Chondrocyte (in vitro differentiated cells): ENCODE data around the gene NOTCH1. TPM values are rescaled to one million over a fixed set of nuclear protein-coding genes. Genes with fewer than 3 reads are reported as not detected.
A peak's percentile ranks its signal among the peaks of the same experiment; 100 is the strongest.

Experiments used
- DNase-seq: peaks from one replicate; pipeline ENCODE4 v3.0.0; 2021; ENCODE audit warnings: mixed read lengths, low spot score
- H3K27ac Mint-ChIP-seq: one replicate; pipeline ENCODE4 v1.8.0; 2021; ENCODE audit warnings: mild to moderate bottlenecking, moderate library complexity, mixed read lengths; ENCODE audit not compliant: unreplicated experiment
- H3K27me3 Mint-ChIP-seq: 2 replicates; pipeline ENCODE4 v1.8.0; 2021; ENCODE audit warnings: low read depth, mixed read lengths
- H3K36me3 Mint-ChIP-seq: 2 replicates; pipeline ENCODE4 v1.8.0; 2021; ENCODE audit warnings: low read depth, mixed read lengths
- H3K4me1 Mint-ChIP-seq: 2 replicates; pipeline ENCODE4 v1.8.0; 2021; ENCODE audit warnings: low read depth, mild to moderate bottlenecking, mixed read lengths
- H3K4me3 Mint-ChIP-seq: one replicate; pipeline ENCODE4 v1.8.0; 2021; ENCODE audit warnings: mild to moderate bottlenecking, moderate library complexity, mixed read lengths; ENCODE audit not compliant: unreplicated experiment
- H3K9me3 Mint-ChIP-seq: 2 replicates; pipeline ENCODE4 v1.8.0; 2021; ENCODE audit warnings: low read depth, mixed read lengths
- CTCF ChIP-seq: fragments of 200-600 bp; sonication (generic); IDR thresholded peaks from 2 replicates; pipeline ENCODE4 v1.5.0; 2021; ENCODE audit warnings: antibody characterized with exemption, mild to moderate bottlenecking, moderate library complexity
- total RNA-seq: library from RNA; stranded (reverse); gene quantifications from 3 replicates; pipeline ENCODE4 v1.2.1, GENCODE V29; 2021

Gene NOTCH1
- total RNA-seq, 1 donor from 2014 or later: 28.7 TPM

DNA sequence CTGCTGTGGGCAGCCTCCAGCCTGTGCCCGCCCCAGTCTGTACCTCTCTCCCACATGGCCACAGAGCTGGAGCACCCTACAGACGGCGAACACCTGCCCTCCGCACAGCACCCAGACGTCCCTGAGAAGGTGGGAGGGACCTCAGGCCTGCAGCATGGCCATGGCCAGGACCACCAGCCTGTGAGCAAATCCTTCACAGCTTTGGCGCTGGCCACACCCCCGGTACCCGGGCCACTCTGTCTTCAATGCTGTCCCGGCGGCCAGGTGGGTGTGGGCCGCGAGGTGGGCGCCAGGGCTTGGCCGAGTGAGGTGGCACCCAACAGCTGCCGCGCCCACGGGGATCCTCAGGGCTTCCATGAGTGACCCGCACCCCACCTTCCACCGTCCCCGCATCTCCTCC, 18.7 kb downstream of the NOTCH1 start:
- no peak overlapping the region for H3K4me3 Mint-ChIP-seq
- no peaks in the 10 kb centered on the region for H3K9me3 Mint-ChIP-seq
- TF ChIP-seq CTCF: no peak
- no peak overlapping the region for H3K27ac Mint-ChIP-seq
- peaks cover 18% of the 10 kb centered on the region for H3K4me1 Mint-ChIP-seq
- H3K36me3 Mint-ChIP-seq: no peaks in the 10 kb centered on the region
- no peaks in the 10 kb centered on the region for H3K27me3 Mint-ChIP-seq
- DNase-seq: no peak

- TF ChIP-seq CTCF: no peak
- Mint-ChIP-seq H3K27ac (no peak overlapping the region), H3K36me3 (no peaks in the 10 kb centered on the region)
These were observed 19.2 kb downstream of the NOTCH1 start for GRCh38 chr9:136526625-136527066.

GRCh38 chr9:136525841-136526499, 19.9 kb downstream of the NOTCH1 start:
- H3K27ac Mint-ChIP-seq: peak overlapping the region; percentile 54
- peaks cover 18% of the 10 kb centered on the region for H3K4me1 Mint-ChIP-seq
- H3K9me3 Mint-ChIP-seq: no peaks in the 10 kb centered on the region
- H3K4me3 Mint-ChIP-seq: no peak overlapping the region
- no peak for DNase-seq
- TF ChIP-seq CTCF: peak; percentile 44
- no peaks in the 10 kb centered on the region for H3K36me3 Mint-ChIP-seq
- no peaks in the 10 kb centered on the region for H3K27me3 Mint-ChIP-seq

More at GRCh38 chr9:136526625-136527066, 19.2 kb downstream of the NOTCH1 start:
- Mint-ChIP-seq H3K27me3 (no peaks in the 10 kb centered on the region), H3K4me1 (peaks cover 18% of the 10 kb centered on the region), H3K9me3 (no peaks in the 10 kb centered on the region), H3K4me3 (no peak overlapping the region)
- no peak for DNase-seq

GRCh38 chr9:136525207-136525606, 20.6 kb downstream of the NOTCH1 start:
- Mint-ChIP-seq H3K4me3 (no peak overlapping the region), H3K27ac (no peak overlapping the region), H3K9me3 (no peaks in the 10 kb centered on the region), H3K36me3 (no peaks in the 10 kb centered on the region), H3K27me3 (no peaks in the 10 kb centered on the region), H3K4me1 (peaks cover 19% of the 10 kb centered on the region)
- no peak for TF ChIP-seq CTCF
- DNase-seq: no peak

DNA sequence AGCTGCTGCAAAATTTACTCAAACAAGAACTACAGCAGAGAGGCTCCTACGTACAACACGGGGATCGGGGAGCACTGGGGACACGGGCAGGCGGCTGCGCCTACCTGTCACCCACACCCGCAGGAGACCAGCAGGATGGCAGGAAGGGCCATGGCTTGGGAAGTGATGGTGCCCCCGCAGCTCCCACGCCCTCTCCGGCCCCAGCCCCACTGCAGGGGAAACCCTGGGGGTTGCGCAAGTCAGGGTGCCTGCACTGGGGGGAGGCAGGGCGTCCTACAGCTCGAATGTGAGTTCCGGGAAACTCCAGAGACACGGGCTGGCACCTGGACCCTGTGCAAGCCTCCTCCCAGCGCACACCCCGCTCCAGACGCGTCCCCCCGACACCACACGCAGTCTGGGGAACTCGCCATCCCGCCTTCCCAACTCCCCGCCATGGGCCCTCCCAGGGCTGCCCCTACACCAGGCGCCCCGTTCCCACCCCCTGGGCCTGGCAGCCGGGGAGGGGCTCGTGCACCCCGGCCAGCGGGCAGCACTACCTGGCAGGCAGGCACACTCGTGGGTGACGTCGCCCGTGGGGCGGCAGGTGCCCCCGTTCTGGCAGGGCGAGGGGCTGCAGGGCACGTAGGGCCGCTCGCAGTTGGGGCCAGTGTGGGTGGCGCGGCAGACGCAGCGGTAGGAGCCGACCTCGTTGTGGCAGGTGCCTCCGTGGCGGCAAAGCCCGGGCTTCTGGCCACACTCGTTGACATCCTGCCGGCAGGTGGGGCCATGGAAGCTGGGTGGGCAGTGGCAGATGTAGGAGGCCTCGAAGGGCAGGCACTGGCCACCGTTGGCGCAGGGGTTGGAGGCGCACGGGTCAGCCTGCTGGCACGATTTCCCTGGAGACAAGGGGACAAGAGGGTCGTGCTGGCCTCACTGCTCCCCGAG, 23.3 kb downstream of the NOTCH1 start:
- no peak for TF ChIP-seq CTCF
- peaks cover 16% of the 10 kb centered on the region for H3K4me1 Mint-ChIP-seq
- H3K27ac Mint-ChIP-seq: no peak overlapping the region
- no peak for DNase-seq
- no peaks in the 10 kb centered on the region for H3K36me3 Mint-ChIP-seq
- H3K4me3 Mint-ChIP-seq: no peak overlapping the region
- H3K27me3 Mint-ChIP-seq: no peaks in the 10 kb centered on the region
- H3K9me3 Mint-ChIP-seq: no peaks in the 10 kb centered on the region
